ENCODE measurements around the gene RAB11FIP5. TPM values are rescaled to one million over a fixed set of nuclear protein-coding genes. Genes with fewer than 3 reads are reported as not detected.

The RAB11FIP5 gene
- total and polyA plus RNA-seq, 9 of the 15 experiments (the other 6 are each of a cell fraction or from before 2014, with no cell fraction given): 1.7 to 14.4 (median 6.4) TPM

GRCh38 chr2:73063909-73064875, 48.6 kb downstream of the RAB11FIP5 start (continued):
- TF ChIP-seq ZNF766 (CRISPR knock-in tag; conservative IDR thresholded peaks at IDR 0.05): 0 out of 2 replicates have a peak, but pooled peaks have one; percentile 15
- TF ChIP-seq MYC (IDR thresholded peaks at IDR 0.05; ENCODE audit: low read depth, low read length): no peak
- no peak for TF ChIP-seq MYC (CRISPR knock-in tag; IDR thresholded peaks at IDR 0.05; ENCODE audit: borderline replicate concordance, low read depth)
- no peak for TF ChIP-seq RBM17 (IDR thresholded peaks at IDR 0.05; ENCODE audit: borderline replicate concordance, low read depth, low read length)
- no peak for TF ChIP-seq MTF1 (CRISPR knock-in tag; IDR thresholded peaks at IDR 0.05; ENCODE audit: borderline replicate concordance)
- no peak for TF ChIP-seq ARID4B (CRISPR knock-in tag; IDR thresholded peaks at IDR 0.05)
- TF ChIP-seq SAP30 (IDR thresholded peaks at IDR 0.05; ENCODE audit: borderline replicate concordance, insufficient read depth, low read depth, low read length, poor library complexity, severe bottlenecking): no peak
- TF ChIP-seq MAFG (tag; conservative IDR thresholded peaks at IDR 0.05): peak; percentile 98
- no peak for TF ChIP-seq ZNF212 (CRISPR knock-in tag; IDR thresholded peaks at IDR 0.05)
- TF ChIP-seq KAT8 (IDR thresholded peaks at IDR 0.05; ENCODE audit: low read depth): no peak
- 0 out of 2 replicates have a peak, but pooled peaks have one; percentile 13 for TF ChIP-seq NFRKB (IDR thresholded peaks at IDR 0.05; ENCODE audit: low read depth)
- no peak for TF ChIP-seq ZNF395 (CRISPR knock-in tag; IDR thresholded peaks at IDR 0.05)
- TF ChIP-seq JUND (IDR thresholded peaks at IDR 0.05; ENCODE audit: borderline replicate concordance, low read depth, low read length): peak; percentile 92
- TF ChIP-seq JUND (tag; IDR thresholded peaks at IDR 0.05; ENCODE audit: borderline replicate concordance, low read depth, low read length): peak; percentile 89; the same call in 2 of the 3 replicates
- no peak for TF ChIP-seq RBM34 (IDR thresholded peaks at IDR 0.05; ENCODE audit: borderline replicate concordance, insufficient read depth, low read length)
- no peak for TF ChIP-seq ELK3 (CRISPR knock-in tag; IDR thresholded peaks at IDR 0.05)
- TF ChIP-seq SRSF7 (optimal IDR thresholded peaks at IDR 0.05; ENCODE audit: low read depth, low read length): no peak
- TF ChIP-seq RAD21 (CRISPR knock-in tag; conservative IDR thresholded peaks at IDR 0.05 in 1 of 2, IDR thresholded peaks at IDR 0.05 in 1 of 2): no peak
- TF ChIP-seq MEF2A (IDR thresholded peaks at IDR 0.05; ENCODE audit: control insufficient read depth, low read depth, low read length): no peak
- no peak for TF ChIP-seq HDAC2 (IDR thresholded peaks at IDR 0.05)
